ENCODE data around the gene DNMBP. TPM values are rescaled to one million over a fixed set of nuclear protein-coding genes. Genes with fewer than 3 reads are reported as not detected.

Gene DNMBP
- total RNA-seq, 1 donor from 2014 or later = 15.9 TPM

DNA sequence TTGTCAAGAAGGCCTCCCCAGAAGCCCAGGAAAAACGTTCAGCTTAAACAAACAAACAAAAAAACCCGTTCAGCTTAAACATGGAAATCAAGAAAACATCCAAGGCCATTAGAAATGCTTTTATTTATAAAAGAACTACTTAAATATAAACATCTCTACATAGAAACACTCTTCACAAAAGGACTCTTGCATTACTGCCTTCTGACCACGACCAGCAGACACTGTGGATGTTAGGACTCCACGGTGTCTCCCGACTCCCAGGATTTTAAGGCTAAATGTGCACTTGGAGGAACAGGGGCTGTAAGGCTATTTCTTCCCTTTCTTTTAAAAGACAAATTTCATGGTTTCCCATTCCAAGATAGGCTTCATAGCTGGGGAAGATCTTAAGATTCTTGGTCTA, 134.3 kb downstream of the DNMBP start:
- TF ChIP-seq, protein P1, sequence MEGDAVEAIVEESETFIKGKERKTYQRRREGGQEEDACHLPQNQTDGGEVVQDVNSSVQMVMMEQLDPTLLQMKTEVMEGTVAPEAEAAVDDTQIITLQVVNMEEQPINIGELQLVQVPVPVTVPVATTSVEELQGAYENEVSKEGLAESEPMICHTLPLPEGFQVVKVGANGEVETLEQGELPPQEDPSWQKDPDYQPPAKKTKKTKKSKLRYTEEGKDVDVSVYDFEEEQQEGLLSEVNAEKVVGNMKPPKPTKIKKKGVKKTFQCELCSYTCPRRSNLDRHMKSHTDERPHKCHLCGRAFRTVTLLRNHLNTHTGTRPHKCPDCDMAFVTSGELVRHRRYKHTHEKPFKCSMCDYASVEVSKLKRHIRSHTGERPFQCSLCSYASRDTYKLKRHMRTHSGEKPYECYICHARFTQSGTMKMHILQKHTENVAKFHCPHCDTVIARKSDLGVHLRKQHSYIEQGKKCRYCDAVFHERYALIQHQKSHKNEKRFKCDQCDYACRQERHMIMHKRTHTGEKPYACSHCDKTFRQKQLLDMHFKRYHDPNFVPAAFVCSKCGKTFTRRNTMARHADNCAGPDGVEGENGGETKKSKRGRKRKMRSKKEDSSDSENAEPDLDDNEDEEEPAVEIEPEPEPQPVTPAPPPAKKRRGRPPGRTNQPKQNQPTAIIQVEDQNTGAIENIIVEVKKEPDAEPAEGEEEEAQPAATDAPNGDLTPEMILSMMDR (IDR thresholded peaks at IDR 0.05) = no peak
- DNase-seq (ENCODE audit: low spot score in 2 of 2) = no peak
- Histone ChIP-seq H3K9me3 (no peaks in the 10 kb centered on the region), H3K4me1 (no peaks in the 10 kb centered on the region), H3K27me3 (no peaks in the 10 kb centered on the region), H3K36me3 (peaks cover 32 to 44% of the 10 kb centered on the region in 2 donors), H3K27ac (no peak overlapping the region), H3K4me3 (no peak overlapping the region)
- intact Hi-C loops (cut with DNase I) = no loop called here

DNA sequence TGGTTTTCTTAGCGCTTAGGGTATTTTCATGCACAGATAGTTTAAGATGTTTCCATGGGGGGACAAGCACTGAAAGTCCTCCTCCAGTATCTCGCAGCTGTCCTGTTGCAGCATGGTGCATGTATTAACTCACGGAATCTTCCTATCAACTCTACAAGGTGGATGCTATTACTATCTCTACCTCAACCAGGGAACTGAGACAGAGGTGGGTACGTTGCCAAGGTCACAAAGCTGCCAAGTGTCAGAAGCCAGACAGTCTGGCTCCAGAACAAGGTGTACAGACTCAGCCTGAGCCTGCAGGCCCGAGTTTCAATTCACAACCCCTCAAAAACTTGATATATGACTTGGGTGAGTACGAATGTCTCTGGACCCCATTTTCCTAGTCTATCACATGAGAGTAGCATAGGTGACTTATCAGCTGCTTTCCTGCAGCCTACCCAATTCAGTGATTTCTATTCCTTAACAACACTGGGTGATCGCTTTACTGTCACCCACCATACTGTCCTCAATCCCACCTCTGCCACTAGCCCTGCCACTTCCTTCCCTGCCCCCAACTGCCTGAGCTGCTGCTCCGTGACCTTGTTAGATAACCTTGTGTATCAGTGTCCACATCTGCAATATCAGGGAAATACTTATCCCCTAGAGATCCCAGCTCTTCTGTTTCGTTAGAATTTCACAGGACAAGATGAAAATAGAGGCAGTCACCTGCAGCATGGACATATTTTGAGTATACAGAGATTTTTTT, 135.2 kb downstream of the DNMBP start:
- Histone ChIP-seq H3K4me1 (no peaks in the 10 kb centered on the region), H3K27ac (no peak overlapping the region), H3K27me3 (no peaks in the 10 kb centered on the region), H3K9me3 (no peaks in the 10 kb centered on the region), H3K4me3 (no peak overlapping the region), H3K36me3 (peaks cover 23 to 34% of the 10 kb centered on the region in 2 donors)
- TF ChIP-seq, protein P1 (IDR thresholded peaks at IDR 0.05) = no peak
- no peak for DNase-seq (ENCODE audit: low spot score in 2 of 2)
- intact Hi-C loops (cut with DNase I) = no loop called here

DNA sequence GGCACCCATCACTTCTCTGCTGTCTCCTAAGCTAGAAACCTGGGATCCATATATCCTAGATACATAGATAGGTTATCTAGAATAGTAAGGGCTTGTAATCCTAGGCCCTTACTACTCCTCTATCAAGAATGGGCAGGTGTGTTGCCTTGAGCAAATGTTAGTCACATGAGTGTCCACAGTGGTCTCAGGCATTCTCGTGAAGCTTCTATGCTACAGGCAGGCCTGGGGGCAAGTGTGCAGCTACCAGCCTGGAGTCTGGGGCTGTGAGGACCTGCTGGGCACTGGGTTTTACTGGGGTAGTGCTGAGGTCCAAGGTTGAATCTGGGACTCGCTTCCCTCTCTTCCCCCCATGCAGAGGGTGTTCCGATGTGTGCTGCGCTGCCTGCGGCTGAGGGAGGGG, 135.9 kb downstream of the DNMBP start:
- DNase-seq (ENCODE audit: low spot score in 2 of 2) = no peak
- no peak overlapping the region for H3K27ac ChIP-seq
- no peaks in the 10 kb centered on the region for H3K4me1 ChIP-seq
- no peaks in the 10 kb centered on the region for H3K27me3 ChIP-seq
- peaks cover 16 to 28% of the 10 kb centered on the region in 2 donors for H3K36me3 ChIP-seq
- TF ChIP-seq, protein P1 (IDR thresholded peaks at IDR 0.05) = no peak
- H3K9me3 ChIP-seq = no peaks in the 10 kb centered on the region
- intact Hi-C loops (cut with DNase I) = no loop called here
- no peak overlapping the region for H3K4me3 ChIP-seq

DNA sequence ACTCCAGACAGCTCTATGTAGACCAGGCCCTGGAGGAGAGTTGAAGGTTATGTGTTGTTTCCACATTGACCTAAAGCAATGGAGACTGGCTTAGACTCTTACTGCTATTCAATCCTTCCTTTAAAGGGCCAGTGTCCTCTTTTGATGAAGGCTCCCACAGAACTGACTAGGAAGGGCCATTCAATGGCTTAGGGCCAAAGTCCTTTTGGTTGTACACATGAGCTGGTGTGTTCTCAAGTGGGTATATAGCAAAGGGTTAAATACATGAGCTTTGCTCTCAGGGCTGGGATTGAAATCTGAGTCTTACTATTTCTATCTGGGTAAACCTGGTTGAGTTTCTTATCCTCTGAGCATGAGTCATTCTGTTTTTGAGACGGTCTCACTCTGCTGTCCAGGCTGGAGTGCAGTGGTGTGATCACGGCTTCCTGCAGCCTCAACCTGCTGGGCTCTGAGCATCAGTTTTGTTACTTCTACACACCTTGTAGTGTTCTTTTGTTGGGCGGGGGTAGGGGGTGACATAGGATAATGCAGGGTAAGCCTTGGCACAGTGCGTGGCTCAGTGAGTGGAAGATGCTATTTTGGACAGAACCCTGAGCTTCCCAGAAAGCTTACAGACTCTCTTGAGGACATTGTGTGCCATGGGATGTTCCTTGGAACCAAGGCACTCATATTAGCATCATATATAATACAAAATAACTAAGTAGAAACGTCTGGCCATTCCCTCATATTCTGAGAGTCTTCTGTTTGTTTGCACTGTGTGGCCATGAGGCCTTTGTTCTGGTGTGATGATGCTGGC, 137.2 kb downstream of the DNMBP start:
- H3K27ac ChIP-seq = no peak overlapping the region
- no peaks in the 10 kb centered on the region for H3K27me3 ChIP-seq
- H3K4me3 ChIP-seq = no peak overlapping the region
- H3K36me3 ChIP-seq = peaks cover 4 to 15% of the 10 kb centered on the region in 2 donors
- H3K4me1 ChIP-seq = no peaks in the 10 kb centered on the region
- no peak for DNase-seq (ENCODE audit: low spot score in 2 of 2)
- H3K9me3 ChIP-seq = no peaks in the 10 kb centered on the region
- TF ChIP-seq, protein P1 (IDR thresholded peaks at IDR 0.05) = no peak
- intact Hi-C loops (cut with DNase I) = no loop called here

DNA sequence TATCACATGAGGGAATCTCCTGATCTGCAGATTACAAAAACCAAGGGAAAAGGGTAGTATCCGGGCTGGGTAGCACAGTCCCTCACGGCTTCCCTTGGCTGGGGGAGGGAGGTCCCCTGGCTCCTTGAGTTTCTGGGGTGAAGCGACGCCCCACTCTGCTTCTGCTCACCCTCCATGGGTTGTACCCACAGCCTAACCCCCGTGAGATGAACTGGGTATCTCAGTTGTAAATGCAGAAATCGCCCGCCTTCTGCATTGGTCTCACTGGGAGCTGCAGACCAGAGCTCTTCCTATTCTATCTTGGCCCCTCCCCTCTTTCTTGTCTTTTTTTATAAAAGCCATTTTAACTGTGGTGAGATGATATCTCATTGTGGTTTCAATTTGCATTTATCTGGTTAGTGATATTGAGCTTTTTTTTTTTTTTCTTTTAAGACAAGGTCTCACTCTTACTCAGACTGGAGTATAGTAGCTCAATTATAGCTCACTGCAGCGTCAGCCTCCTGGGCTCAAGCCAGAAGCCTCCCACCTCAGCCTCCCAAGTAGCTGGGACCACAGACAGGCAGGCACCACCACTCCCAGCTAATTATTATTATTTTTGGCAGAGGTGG, 139.5 kb downstream of the DNMBP start:
- no peak overlapping the region for H3K27ac ChIP-seq
- no peaks in the 10 kb centered on the region for H3K4me1 ChIP-seq
- DNase-seq (ENCODE audit: low spot score in 2 of 2) = no peak
- intact Hi-C loops (cut with DNase I) = no loop called here
- H3K4me3 ChIP-seq = no peak overlapping the region
- peaks cover 0 to 3% of the 10 kb centered on the region in 2 donors for H3K9me3 ChIP-seq
- no peaks in the 10 kb centered on the region for H3K27me3 ChIP-seq
- no peaks in the 10 kb centered on the region for H3K36me3 ChIP-seq
- TF ChIP-seq, protein P1 (IDR thresholded peaks at IDR 0.05) = no peak

Measured in ascending aorta (tissue), 2 donors.